GM11168 (cell line): ENCODE measurements around the gene ZFP62.
"Not testable (repeated sequence)": the region's sequence is repeated elsewhere in the genome, so short reads cannot be mapped to it uniquely, and the experiment has no call there.

Source experiments
- in situ Hi-C: fragments of 300-500 bp; cut with MboI; formaldehyde crosslinking; loops from one replicate; pipeline ENCODE4 v1.12.0; 2022; ENCODE audit warnings: low sequenced_read_pairs; ENCODE audit not compliant: unreplicated experiment

ZFP62 gene

DNA sequence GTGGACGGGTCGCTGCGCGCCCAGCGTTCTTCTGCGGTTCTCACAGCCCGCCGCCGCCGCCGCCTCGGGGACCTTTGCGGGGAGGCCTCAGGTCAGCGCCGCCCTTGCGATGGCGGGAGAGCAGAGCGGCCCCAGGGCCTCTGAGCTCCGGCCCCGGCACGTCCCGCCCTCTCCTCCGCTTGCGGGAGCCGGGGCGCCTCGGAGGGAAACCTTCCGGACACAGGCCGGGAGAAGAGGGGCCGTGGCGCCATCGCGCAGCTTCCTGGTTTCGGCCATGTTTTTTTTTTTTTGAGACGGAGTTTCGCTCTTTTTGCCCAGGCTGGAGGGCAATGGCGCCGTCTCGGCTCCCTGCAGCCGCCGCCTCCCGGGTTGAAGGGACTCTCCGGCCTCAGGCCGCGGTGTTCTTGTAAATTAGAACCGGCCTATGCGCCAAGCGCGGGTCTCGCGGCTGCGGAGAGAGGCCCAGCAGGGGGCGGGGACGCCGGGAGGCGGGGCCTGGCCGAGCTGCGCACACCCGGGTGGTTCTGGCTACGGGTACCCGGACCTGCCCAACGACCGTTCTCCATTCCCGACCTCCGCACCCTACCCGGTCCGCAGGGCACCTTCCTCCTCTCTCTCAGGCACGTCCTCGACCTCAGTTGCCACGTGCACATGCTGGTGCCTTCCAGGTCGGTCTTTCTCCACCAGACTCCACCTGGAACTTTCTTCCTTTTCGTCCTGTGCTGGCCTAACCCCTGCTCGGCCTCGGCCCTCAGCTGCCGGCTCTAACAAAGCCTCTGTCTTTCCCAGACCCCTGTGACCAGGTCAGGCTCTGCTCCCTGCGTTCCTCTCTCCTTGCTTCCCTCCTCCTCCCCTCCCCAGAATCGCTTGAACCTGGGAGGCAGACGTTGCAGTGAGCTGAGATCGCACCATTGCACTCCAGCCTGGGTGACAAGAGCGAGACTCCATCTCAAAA, 29.7 kb downstream of the ZFP62 start:
- in situ Hi-C loops, result no loop called here

- in situ Hi-C loops, result no loop called here
Measured at GRCh38 chr5:180830253-180831138, 30.6 kb downstream of the ZFP62 start.

GRCh38 chr5:180829726-180830125, 31.4 kb downstream of the ZFP62 start:
- in situ Hi-C loops, result no loop called here

DNA sequence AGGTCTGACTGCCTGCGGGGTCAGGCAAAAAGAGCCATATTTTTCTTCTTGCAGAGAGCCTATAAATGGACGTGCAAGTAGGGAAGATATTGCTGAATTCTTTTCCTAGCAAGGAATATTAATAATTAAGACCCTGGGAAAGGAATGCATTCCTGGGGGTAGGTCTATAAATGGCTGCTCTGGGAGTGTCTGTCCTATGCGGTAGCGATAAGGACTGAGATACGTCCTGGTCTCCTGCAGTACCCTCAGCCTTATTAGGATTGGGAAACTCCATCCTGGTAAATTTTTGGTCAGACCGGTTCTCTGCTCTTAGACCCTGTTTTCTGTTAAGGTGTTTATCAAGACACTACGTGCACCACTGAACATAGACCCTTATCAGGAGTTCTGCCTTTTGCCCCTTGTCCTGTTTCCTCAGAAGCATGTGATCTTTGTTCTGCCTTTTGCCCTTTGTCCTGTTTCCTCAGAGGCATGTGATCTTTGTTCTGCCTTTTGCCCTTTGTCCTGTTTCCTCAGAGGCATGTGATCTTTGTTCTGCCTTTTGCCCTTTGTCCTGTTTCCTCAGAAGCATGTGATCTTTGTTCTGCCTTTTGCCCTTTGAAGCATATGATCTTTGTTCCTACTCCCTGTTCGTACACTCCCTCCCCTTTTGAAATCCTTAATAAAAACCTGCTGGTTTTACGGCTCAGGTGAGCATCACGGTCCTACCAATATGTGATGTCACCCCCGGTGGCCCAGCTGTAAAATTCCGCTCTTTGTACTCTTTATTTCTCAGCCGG, 32.1 kb downstream of the ZFP62 start:
- in situ Hi-C loops, result not testable (repeated sequence)

- in situ Hi-C loops, result not testable (repeated sequence)
Measured at GRCh38 chr5:180827374-180827773, 33.7 kb downstream of the ZFP62 start.

- in situ Hi-C loops, result no loop called here
Measured at GRCh38 chr5:180825768-180826525, 35.1 kb downstream of the ZFP62 start.

DNA sequence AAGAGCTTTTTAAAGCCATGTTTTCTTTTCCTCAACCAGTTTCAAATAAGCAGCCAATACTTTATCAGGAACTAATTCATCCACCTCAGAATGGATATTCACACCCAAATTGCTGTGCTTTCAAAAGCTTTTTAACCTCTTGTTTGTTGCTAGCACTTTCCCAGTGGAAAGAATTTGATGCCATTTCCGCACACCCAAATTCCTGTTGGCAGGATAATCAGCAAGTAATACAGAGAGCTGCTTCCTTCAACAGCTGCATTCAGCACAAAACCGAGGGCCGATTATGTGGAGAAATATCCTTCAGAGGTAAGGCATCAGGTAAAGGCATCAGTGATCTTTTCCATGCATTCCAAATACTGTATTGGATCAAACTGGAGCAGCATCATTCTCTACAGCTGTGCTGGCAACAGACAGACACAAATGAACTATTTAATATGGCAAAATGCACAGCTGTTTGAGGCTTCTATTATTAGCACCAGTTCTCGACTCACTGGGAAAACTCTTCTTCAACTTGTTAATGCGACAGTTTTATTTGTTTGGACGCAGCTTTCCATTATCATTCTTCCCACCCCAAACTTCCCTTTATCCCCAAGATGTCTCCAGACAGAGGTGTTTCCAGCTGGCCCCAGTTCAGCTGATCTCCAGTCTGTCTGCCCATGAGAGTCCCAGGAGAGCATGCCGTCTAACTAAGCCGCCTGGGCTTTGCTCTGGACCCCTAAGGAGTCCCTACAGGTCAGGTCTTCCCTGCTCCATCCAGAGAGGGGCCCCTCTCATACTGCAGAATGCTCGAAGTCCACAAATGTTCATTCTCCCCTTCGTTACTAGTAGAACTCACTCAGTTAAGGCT, 36.2 kb downstream of the ZFP62 start:
- in situ Hi-C loops, result no loop called here

GRCh38 chr5:180823940-180824629, 37.0 kb downstream of the ZFP62 start:
- in situ Hi-C loops, result no loop called here

GRCh38 chr5:180823346-180823745, 37.7 kb downstream of the ZFP62 start:
- in situ Hi-C loops, result no loop called here

DNA sequence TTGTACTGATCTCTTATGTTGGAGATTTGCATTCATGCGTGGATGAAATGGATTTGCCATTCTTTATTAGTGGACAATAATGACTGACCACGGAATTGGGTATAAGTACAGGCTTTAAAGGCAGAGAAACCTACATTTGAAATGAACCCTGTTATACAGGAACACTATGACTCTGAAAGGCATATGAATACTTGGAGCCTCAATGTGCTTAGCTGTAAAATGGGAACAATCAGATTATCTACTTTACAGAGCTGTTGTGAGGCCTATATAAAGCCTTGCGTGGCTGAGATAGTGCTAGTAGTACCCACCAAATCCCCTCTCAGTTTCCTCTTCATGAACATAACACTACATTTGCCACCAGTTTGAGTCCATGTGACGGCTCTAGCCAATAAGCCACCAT, 39.5 kb downstream of the ZFP62 start:
- in situ Hi-C loops, result no loop called here

- in situ Hi-C loops, result no loop called here
Measured at GRCh38 chr5:180820788-180821321, 40.2 kb downstream of the ZFP62 start.

DNA sequence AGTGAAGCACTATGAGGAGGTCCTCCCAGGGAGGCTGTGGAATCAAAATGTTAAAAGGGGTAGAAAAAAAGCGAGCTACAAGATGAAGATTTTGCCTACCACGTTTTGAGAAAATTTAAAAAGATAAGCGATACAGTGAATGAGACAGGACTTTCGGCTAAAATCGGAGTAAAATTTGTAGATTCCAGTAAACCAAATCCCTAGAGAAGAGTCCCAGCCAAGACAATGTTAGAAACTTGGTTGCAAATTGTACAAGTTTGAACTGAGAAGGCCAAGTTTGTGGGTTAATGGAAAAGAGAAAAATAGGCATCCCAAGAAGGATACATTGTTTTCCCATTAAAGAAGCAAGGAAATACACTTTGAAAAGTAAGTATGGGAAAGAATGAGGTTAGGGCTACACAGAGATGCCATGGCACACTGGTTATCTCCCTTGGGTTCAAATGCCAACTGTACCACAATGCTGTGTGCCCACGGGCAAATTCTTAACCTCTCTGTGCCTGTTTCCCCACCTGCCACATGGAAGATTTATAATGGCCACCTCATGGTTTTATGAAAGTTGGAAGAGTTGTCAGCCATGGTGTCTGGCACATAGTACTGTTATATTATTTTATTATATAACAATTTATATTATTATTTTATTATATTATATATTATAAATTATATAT, 42.3 kb downstream of the ZFP62 start:
- in situ Hi-C loops, result no loop called here

- in situ Hi-C loops, result no loop called here
Measured at GRCh38 chr5:180817893-180818674, 43.0 kb downstream of the ZFP62 start.

GRCh38 chr5:180816608-180817534, 44.2 kb downstream of the ZFP62 start:
- in situ Hi-C loops, result no loop called here

DNA sequence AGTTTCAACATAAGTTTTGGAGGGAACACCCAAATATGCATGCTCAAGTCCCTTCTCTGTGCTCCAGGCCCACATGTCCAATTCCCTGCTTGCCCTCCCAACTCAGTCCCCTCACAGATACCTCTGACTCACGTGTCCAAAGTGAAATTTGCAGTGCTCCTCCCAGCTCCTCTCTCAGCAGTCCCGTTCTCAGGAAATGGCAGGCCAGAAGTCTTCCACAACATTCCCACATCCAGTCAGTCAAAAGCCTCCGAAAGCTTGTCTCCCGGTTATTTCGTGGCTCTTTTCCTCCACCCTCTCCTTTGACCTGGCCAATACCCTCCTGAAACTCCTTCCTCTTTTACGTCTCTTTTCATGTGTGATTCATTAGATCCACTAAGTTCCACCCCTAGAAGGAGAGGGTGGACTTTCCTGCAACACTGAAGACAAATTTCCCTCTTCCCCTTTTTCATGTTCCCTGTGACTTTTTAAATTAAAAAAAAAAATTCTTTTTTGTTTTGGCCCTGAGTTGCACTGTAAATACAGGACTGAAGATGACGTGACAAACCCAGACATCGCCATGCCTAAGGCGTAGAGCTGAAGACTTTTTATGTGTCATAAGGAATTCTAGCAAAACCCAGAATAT, 45.7 kb downstream of the ZFP62 start:
- in situ Hi-C loops, result no loop called here
